Left cardiac atrium (tissue), 4 donors: ENCODE data around the gene COPZ1. TPM values are rescaled to one million over a fixed set of nuclear protein-coding genes. Genes with fewer than 3 reads are reported as not detected.

ENCODE experiments used
- ATAC-seq, 2 donors: fragments of 200-7000 bp; cut with Tn5 transposase; one replicate each; pipeline ENCODE4 v1.9.1; 2020; ENCODE audit warnings: mild to moderate bottlenecking in 2 of 2, moderate library complexity in 2 of 2
- DNase-seq: peaks from one replicate; pipeline ENCODE4 v3.0.0-alpha.2; 2020
- intact Hi-C, 2 donors: fragments of 100-400 bp; cut with DNase I; formaldehyde crosslinking; loops; one replicate each; pipeline versions ENCODE4 v1.14.1 to v1.15.1; 2022 to 2023
- microRNA-seq, 2 donors: library from miRNA; unstranded; fragments of <30 nt; microRNA quantifications; one replicate each; pipeline ENCODE4 v1.2.0, GENCODE V29; 2020
- total RNA-seq, 2 donors: library from RNA; stranded (reverse); fragmentation: NEBNext Ultra II Directional; extraction: Animal tissue kit (Norgen Biotek cat#: 25700); gene quantifications; one replicate each; pipeline ENCODE4 v1.2.1, GENCODE V29; 2021
- donor health status: DM: no; HTN: yes; CAD: no.
- donor health status: DM: no; HTN: yes; CAD: no; lungs with severe emphysema.
- donor health status: DM: yes; HTN: yes; CAD: no.
- donor health status: Dilated cardiomyopathy.

Gene COPZ1
- total RNA-seq, 2 donors from 2014 or later, result 118 to 131 TPM

GRCh38 chr12:54398995-54399793 is 74.3 kb downstream of the COPZ1 start:
- ATAC-seq (peak; percentile 83 to 90), DNase-seq (peak; percentile 87)
- intact Hi-C loops, result loop anchor here in 1 of 2 donors (1.0 kb wide), 1 partner anchor 40 kb away; no protein-coding TSS in a partner anchor

DNA sequence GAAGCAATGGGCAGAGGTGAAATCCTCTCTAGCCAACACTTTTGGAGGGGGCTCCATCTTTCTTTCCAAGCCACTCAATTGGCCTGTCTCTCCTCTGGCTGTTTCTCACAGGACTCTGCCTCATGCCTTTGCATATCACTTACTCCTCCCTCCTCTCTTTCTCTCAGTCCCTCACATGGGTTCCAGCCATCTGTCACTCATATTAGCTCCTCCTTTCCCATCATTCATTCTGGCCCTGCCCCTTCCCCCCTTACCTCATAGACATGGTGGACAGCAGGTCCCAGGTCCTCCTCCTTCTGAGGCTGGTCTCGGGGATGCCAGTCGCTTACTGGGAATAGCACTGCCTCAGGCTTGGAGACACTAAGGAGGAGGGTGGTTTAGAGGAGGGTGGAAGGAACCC is 76.2 kb downstream of the COPZ1 start:
- intact Hi-C loops, result loop anchor here in 1 of 2 donors (5.0 kb wide), 1 partner anchor 36 kb away; no protein-coding TSS in a partner anchor
- ATAC-seq, result no peak

More for the DNA sequence above, 76.2 kb downstream of the COPZ1 start:
- peak; percentile 8 for DNase-seq

Small RNA genes within 50 kb of the gene (microRNA-seq; reads per million reads assigned to microRNA genes)
- 226 to 466 reads per million in 2 donors for gene MIR148B

Other genes starting within 250 kb of the COPZ1 start
- 10 to 100 TPM; 17.9 to 18.0 TPM for gene SMUG1, start 136.1 kb upstream of the COPZ1 start, total RNA-seq
- gene CBX5, start 45.0 kb upstream of the COPZ1 start, total RNA-seq, result 10 to 100 TPM; 50.8 to 55.7 TPM
- 100 to 1,000 TPM; 431 to 588 TPM for gene HNRNPA1, start 44.4 kb upstream of the COPZ1 start, total RNA-seq
- 1 to 10 TPM; 1.0 to 1.6 TPM for gene NFE2, start 24.1 kb upstream of the COPZ1 start, total RNA-seq
- under 1 TPM; 0.29 to 0.55 TPM for gene GPR84, start 39.4 kb downstream of the COPZ1 start, total RNA-seq
- gene ZNF385A, start 59.6 kb downstream of the COPZ1 start, total RNA-seq, result 10 to 100 TPM; 20.4 to 24.2 TPM
- 100 to 1,000 TPM in 1 of 2 donors, 10 to 100 TPM in 1; 45.7 to 133 TPM for gene ITGA5, start 94.1 kb downstream of the COPZ1 start, total RNA-seq
- 1 to 10 TPM in 1 of 2 donors, not detected in 1; 1.0 TPM for gene GTSF1, start 148.5 kb downstream of the COPZ1 start, total RNA-seq
- gene NCKAP1L, start 172.6 kb downstream of the COPZ1 start, total RNA-seq, result 10 to 100 TPM; 13.7 to 24.9 TPM
- 1 to 10 TPM; 6.2 to 8.2 TPM for gene PDE1B, start 224.5 kb downstream of the COPZ1 start, total RNA-seq